K562 (cell line): ENCODE measurements around the gene ACP5. TPM values are rescaled to one million over a fixed set of nuclear protein-coding genes. Genes with fewer than 3 reads are reported as not detected.

Source experiments
- ARID3A ChIP-seq: IDR thresholded peaks from 2 replicates; pipeline ENCODE4 v1.6.1; 2012; ENCODE audit warnings: low read depth, low read length, improper control_type of control experiment, borderline replicate concordance
- CEBPG ChIP-seq, 3 experiments: fragments of 200-800 bp in 1 of 3; sonication (Bioruptor generic) in 1 of 3; sonication (generic) in 1 of 3; formaldehyde crosslinking in 1 of 3; IDR thresholded peaks in 2 of 3; conservative IDR thresholded peaks in 1 of 3; 2 replicates each; pipeline versions ENCODE4 v1.6.1 to v1.8.0; 2016 to 2022; ENCODE audit warnings: missing compliant biosample characterization in 2 of 3, missing genetic modification characterization in 2 of 3, mild to moderate bottlenecking in 1 of 3, missing genetic modification reagents in 1 of 3
- CHAMP1 ChIP-seq: fragments of 450-650 bp; IDR thresholded peaks from 2 replicates; pipeline ENCODE4 v1.6.1; 2016; ENCODE audit warnings: mild to moderate bottlenecking
- CSDE1 ChIP-seq, 2 experiments: fragments of 450-650 bp; IDR thresholded peaks; 2 replicates each; pipeline ENCODE4 v1.6.1; 2016; ENCODE audit warnings: mild to moderate bottlenecking in 1 of 2
- ETS2 ChIP-seq: IDR thresholded peaks from 2 replicates; pipeline ENCODE4 v1.6.1; 2016; ENCODE audit warnings: borderline replicate concordance, missing genetic modification characterization, mild to moderate bottlenecking, moderate library complexity, missing compliant biosample characterization; ENCODE audit not compliant: poor library complexity, severe bottlenecking
- HNRNPL ChIP-seq: fragments of 200-400 bp; formaldehyde crosslinking; IDR thresholded peaks from 2 replicates; pipeline ENCODE4 v1.6.1; 2017; ENCODE audit warnings: low read depth, mild to moderate bottlenecking, low read length
- KDM1A ChIP-seq, 2 experiments: fragments of 450-650 bp; IDR thresholded peaks; 2 replicates each; pipeline ENCODE4 v1.6.1; 2016; ENCODE audit warnings: mild to moderate bottlenecking in 2 of 2
- PURB ChIP-seq: sonication (generic); formaldehyde crosslinking; IDR thresholded peaks from 2 replicates; pipeline ENCODE4 v1.9.0; 2021; ENCODE audit warnings: low read depth, mild to moderate bottlenecking, missing genetic modification reagents
- ZBTB34 ChIP-seq: fragments of 250-450 bp; sonication (Bioruptor Pico); IDR thresholded peaks from 2 replicates; pipeline ENCODE4 v1.8.0; 2021; ENCODE audit warnings: mild to moderate bottlenecking, moderate library complexity
- ZMIZ1 ChIP-seq, 2 experiments: fragments of 150-350 bp in 1 of 2; IDR thresholded peaks; 2 replicates each; pipeline ENCODE4 v1.6.1; 2012 to 2016; ENCODE audit warnings: low read depth in 2 of 2, low read length in 2 of 2, mild to moderate bottlenecking in 1 of 2, moderate library complexity in 1 of 2
- ZNF347 ChIP-seq: fragments of 450-650 bp; formaldehyde crosslinking; IDR thresholded peaks from 2 replicates; pipeline ENCODE4 v1.4.0; 2020; ENCODE audit warnings: low read depth, mild to moderate bottlenecking, moderate library complexity
- ZNF507 ChIP-seq: conservative IDR thresholded peaks from 2 replicates; pipeline ENCODE4 v1.6.1; 2017; ENCODE audit warnings: missing genetic modification characterization, missing compliant biosample characterization
- ZNF586 ChIP-seq: fragments of 450-650 bp; formaldehyde crosslinking; conservative IDR thresholded peaks from 2 replicates; pipeline ENCODE4 v1.4.0; 2020; ENCODE audit warnings: mild to moderate bottlenecking, moderate library complexity
- ZNF695 ChIP-seq: fragments of 450-650 bp; formaldehyde crosslinking; IDR thresholded peaks from 2 replicates; pipeline ENCODE4 v1.4.0; 2020; ENCODE audit warnings: mild to moderate bottlenecking, moderate library complexity
- polyA plus RNA-seq, 8 experiments: library from polyadenylated mRNA; depleted of rRNA in 4 of 8; stranded (reverse) in 5 of 8; unstranded in 3 of 8; fragments of >200 nt; fragmentation: Nextera tagmentation in 2 of 8; fragmentation: Illumina TruSeq in 1 of 8; extraction: Ambion mirVana in 2 of 8; extraction: Trizol in 1 of 8; gene quantifications; 2 replicates each; pipeline versions ENCODE4 v1.2.1 to v1.2.3, GENCODE V29; 2011 to 2014; ENCODE audit warnings: inconsistent platforms in 1 of 8, missing spikeins in 1 of 8
- total RNA-seq, 7 experiments: library from RNA; depleted of rRNA in 6 of 7; stranded (reverse); fragments of >200 nt in 6 of 7; fragmentation: Illumina TruSeq in 2 of 7; extraction: Trizol in 2 of 7; gene quantifications; 2 replicates each; pipeline versions ENCODE4 v1.2.1 to v1.2.3, GENCODE V29; 2011 to 2021; ENCODE audit warnings: low replicate concordance in 1 of 7

ACP5 gene
- total and polyA plus RNA-seq, 9 of the 15 experiments (the other 6 are each of a cell fraction or from before 2014, with no cell fraction given) = 0.06 to 1.1 (median 0.31) TPM; not detected in 1

GRCh38 chr19:11558881-11559828 is 18.3 kb downstream of the ACP5 start, which contains the start of gene ELOF1 (continued):
- TF ChIP-seq CHAMP1 = no peak
- no peak for TF ChIP-seq ZNF507
- no peak for TF ChIP-seq CEBPG (CRISPR knock-in tag; IDR thresholded peaks at IDR 0.05)
- TF ChIP-seq CEBPG (tag; conservative IDR thresholded peaks at IDR 0.05 in 1 of 2, IDR thresholded peaks at IDR 0.05 in 1 of 2) = no peak
- no peak for TF ChIP-seq ETS2 (tag)
- no peak for TF ChIP-seq ZMIZ1 (IDR thresholded peaks at IDR 0.05; ENCODE audit: low read depth in 2 of 2, low read length in 2 of 2)
- 0 out of 4 replicates have a peak, but pooled peaks of 1 of the 2 experiments have one; percentile 7 for TF ChIP-seq KDM1A (IDR thresholded peaks at IDR 0.05)
- TF ChIP-seq ARID3A = no peak
- TF ChIP-seq ZBTB34 = no peak
- no peak for TF ChIP-seq HNRNPL
- no peak for TF ChIP-seq ZNF347
- no peak for TF ChIP-seq CSDE1 (IDR thresholded peaks at IDR 0.05)
- no peak for TF ChIP-seq ZNF695 (CRISPR knock-in tag)
- no peak for TF ChIP-seq PURB (CRISPR knock-in tag)
- no peak for TF ChIP-seq ZNF586 (CRISPR knock-in tag)
